GM21390 (cell line): ENCODE measurements around the gene NAE1.

Experiments
- ATAC-seq: cut with Tn5 transposase; IDR thresholded peaks from one replicate; pipeline ENCODE4 v1.9.1; 2021; ENCODE audit not compliant: unreplicated experiment

The NAE1 gene

DNA sequence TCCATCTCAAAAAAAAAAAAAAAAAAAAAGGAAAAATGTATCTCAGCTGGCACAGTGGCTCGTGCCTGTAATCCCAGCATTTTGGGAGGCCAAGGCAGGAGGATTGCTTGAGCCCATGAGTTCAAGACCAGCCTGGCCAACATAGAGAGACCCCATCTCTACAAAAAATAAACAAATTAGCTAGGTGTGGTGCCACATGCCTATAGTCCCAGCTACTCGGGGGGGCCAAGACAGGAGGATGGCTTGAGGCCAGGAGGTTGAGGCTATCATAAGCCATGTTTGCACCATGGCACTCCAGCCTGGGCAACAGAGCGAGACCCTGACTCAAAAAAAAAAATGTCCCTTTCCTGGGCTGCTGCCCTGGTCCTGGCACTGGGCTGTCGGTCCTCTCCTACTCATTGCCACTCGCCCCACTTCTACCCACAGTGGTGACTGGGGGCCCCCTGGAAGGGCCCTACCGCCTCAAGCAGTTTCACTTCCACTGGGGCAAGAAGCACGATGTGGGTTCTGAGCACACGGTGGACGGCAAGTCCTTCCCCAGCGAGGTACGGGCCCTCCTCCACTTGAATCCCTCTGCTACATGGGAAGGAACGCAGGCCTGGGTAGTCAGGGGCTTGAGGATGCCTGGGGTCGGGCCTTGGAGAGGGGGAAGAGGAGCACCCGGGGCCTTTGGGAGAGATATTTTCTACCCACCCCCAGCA lies 19.5 kb upstream of the NAE1 start:
- ATAC-seq: no peak

DNA sequence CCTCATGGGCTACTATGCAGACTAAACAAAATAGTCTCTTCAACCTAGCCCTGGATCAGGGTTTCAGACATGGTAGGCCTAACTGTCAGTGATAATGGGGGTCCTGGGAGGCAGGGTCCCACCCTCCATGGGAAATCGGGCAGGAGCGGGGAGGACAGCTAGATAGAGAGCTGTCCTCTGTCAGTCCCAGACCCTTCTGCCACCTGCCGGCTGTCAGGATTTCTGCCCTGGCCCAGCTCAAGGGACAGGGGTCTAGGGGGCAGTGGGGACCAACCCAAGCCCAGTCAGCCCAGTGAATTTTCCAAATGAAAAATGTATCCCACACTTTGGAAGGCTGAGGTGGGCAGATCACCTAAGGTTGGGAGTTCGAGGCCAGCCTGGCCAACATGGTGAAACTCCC lies 18.8 kb upstream of the NAE1 start:
- no peak for ATAC-seq

DNA sequence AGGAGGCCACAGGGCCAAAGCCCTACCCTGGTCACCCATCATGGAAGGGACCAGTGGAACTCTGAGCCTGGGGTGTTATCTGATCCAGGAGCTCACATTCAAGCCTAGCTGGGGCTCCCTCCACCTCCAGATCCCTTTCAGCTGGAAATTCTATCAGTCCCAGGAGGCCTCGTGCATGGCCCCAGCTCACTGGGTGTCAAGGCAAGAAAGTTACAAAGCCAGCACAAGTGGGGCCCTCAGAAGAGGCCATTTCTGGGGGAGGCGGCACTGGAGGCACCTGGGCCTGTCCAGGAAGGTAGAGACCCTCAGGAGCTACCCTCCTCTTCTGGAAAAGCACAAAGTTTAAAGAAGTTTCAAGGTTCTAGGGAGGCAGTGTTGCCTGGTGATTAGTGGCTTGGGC lies 18.2 kb upstream of the NAE1 start:
- ATAC-seq: no peak

GRCh38 chr16:66848172-66848571 lies 17.4 kb upstream of the NAE1 start:
- no peak for ATAC-seq

- ATAC-seq: no peak
Observed at GRCh38 chr16:66847533-66848067, 16.8 kb upstream of the NAE1 start.

DNA sequence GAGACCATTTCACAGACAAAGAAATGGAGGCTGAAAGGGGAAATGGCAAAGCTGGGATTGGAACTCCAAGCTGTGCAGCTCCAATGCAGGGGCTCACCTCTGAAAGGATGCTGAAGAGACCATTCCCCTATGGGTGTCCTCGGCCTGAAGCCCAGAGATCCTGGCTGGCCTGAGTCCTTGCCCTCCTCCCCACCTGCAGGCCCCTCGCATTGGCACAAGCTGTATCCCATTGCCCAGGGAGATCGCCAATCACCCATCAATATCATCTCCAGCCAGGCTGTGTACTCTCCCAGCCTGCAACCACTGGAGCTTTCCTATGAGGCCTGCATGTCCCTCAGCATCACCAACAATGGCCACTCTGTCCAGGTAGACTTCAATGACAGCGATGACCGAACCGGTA lies 16.1 kb upstream of the NAE1 start:
- ATAC-seq: no peak

DNA sequence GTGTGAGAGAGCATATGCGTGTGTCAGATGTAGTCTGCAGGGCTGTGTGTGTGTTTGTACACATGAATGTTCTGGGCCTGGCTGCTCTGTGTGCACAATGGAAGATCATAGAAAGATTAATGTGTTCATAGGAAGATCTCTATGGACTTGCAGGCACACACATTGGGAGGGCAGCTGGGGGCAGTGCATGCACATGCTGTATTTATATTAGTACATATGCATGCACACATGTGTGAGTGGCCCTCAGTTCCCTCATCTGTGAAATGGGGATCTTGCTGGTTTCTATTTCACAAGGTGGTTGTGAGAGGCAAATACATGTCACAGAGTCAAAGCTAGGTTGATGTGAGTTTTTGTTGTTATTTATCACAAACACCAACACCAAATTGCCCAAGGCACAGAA lies 15.5 kb upstream of the NAE1 start:
- ATAC-seq: no peak

GRCh38 chr16:66845791-66846221 lies 15.0 kb upstream of the NAE1 start:
- ATAC-seq: no peak

- no peak for ATAC-seq
Observed at GRCh38 chr16:66845080-66845410, 14.3 kb upstream of the NAE1 start.

- no peak for ATAC-seq
Observed at GRCh38 chr16:66844342-66845079, 13.7 kb upstream of the NAE1 start, which contains the start of gene CA7. CA7 (plus strand) TSS chr16:66844414; CDS start chr16:66844488, 74 bp downstream.

- no peak for ATAC-seq
Observed at GRCh38 chr16:66844009-66844341, 13.2 kb upstream of the NAE1 start.

GRCh38 chr16:66843191-66843590 lies 12.4 kb upstream of the NAE1 start:
- no peak for ATAC-seq

GRCh38 chr16:66842765-66843164 lies 12.0 kb upstream of the NAE1 start:
- no peak for ATAC-seq

DNA sequence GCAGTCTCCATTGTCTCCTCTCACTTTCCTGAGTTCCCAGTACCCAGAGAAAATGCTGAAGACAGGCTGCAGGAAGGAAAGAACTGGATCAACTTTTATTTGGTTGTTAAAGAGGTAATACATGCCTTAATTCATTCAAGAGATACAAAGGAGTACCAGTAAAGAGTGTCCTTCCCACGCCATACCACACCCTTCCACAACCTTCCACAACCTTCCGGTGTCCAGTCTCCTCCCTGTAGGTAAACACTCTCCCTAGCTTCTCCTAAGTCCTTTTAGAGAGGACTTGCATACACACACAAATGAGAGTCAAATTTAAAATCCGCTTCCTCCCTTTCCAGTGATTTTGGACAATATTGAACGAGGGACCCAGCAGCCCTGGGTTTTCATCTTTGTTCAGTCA lies 10.6 kb upstream of the NAE1 start:
- no peak for ATAC-seq

- ATAC-seq: no peak
Observed at GRCh38 chr16:66840883-66841282, 10.1 kb upstream of the NAE1 start.

DNA sequence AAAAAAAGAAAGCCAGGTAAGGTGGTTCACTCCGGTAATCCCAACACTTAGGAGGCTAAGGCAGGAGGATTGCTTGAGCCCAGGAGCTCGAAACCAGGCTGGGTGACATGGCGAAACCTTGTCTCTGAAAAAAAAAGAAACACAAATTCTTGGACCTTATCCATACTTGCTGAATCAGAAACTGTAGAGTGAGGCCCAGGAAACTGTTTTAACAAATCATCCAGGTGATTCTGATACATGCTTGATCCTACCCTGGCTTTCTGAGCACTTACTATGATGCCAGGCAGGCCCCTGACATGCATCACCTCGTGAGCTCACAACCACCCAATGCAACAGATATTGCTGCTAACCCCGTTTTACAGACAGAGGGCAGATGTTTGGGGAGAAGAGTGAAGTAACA lies 4.0 kb upstream of the NAE1 start:
- ATAC-seq: no peak

- ATAC-seq: no peak
Observed at GRCh38 chr16:66832661-66833305, 2.0 kb upstream of the NAE1 start.

DNA sequence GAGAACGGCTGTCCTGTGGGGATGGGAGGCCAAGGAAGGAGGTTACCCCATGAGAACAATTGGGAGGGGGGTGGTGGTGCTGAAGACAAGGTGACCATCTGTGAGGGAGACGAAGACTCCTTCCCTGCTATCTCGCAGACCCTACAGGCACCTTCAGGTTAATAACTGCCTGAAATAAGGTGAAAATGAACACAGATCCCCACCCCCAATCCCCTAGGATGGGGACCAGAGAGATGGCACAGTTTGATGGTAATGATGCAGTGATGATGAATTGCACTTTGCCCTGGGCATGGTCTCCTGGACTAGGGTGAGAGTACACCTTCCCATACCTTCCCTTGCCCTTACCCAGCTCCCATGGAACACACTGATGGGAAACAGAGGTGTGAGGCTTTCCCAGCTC lies 1.4 kb upstream of the NAE1 start:
- ATAC-seq: no peak

GRCh38 chr16:66824006-66824405 lies 6.8 kb downstream of the NAE1 start:
- ATAC-seq: no peak

GRCh38 chr16:66814734-66815133 lies 16.0 kb downstream of the NAE1 start:
- ATAC-seq: no peak

DNA sequence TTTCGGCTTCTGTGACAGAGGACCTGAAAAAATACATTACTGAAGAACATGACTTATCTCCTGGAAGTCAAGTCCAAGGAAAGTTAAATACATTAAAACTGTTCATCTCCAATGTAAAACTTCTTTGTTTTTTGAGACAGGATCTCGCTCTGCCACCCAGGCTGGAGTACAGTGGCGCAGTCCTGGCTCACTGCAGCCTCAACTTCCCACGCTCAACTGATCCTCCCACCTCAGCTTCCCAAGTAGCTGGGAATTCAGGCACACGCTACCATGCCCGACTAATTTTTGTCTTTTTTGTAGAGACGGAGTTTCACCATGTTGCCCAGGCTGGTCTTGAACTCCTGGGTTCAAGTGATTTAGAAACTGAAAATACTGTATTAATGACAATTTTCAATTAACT lies 19.7 kb downstream of the NAE1 start:
- ATAC-seq: no peak

GRCh38 chr16:66810391-66810790 lies 20.4 kb downstream of the NAE1 start:
- no peak for ATAC-seq
